Measurements from ENCODE around the gene NCMAP.

Gene NCMAP

DNA sequence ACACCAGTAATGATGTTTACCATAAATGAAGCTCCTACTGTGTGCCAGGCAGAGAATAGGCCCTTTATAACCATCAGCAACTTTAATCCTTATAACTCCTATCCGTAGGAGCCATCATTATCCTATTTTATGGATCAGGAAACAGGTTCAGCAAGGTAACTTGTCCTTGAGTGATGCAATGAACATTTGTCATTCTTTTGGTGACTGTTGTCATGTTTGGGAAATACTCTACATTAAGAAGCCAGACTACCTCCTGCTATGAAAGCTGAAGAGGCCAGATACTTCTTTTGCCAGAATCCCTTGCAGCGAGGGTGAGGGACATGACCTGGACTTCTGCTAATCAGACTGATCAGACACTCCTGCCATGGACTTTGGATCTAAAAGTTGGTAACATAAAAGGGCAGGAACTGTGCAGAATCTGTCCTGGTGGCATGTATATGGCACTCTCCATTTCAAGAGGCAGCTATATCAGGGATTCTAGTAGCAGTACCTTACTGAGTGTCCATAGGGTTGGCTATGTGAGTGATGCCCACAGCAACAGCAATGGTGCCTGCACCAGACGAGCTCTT, 54.1 kb downstream of the NCMAP start:
- no peak for TF ChIP-seq EZH2 (IDR thresholded peaks at IDR 0.05; ENCODE audit: borderline replicate concordance, low read length)
- TF ChIP-seq, protein P1, sequence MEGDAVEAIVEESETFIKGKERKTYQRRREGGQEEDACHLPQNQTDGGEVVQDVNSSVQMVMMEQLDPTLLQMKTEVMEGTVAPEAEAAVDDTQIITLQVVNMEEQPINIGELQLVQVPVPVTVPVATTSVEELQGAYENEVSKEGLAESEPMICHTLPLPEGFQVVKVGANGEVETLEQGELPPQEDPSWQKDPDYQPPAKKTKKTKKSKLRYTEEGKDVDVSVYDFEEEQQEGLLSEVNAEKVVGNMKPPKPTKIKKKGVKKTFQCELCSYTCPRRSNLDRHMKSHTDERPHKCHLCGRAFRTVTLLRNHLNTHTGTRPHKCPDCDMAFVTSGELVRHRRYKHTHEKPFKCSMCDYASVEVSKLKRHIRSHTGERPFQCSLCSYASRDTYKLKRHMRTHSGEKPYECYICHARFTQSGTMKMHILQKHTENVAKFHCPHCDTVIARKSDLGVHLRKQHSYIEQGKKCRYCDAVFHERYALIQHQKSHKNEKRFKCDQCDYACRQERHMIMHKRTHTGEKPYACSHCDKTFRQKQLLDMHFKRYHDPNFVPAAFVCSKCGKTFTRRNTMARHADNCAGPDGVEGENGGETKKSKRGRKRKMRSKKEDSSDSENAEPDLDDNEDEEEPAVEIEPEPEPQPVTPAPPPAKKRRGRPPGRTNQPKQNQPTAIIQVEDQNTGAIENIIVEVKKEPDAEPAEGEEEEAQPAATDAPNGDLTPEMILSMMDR (IDR thresholded peaks at IDR 0.05; ENCODE audit: low read length), result no peak
- Histone ChIP-seq H3K4me3 (ENCODE audit: low read depth, low read length, poor library complexity, severe bottlenecking) (no peak overlapping the region), H3K4me2 (ENCODE audit: low read length) (no peak overlapping the region), H3K27ac (ENCODE audit: low read depth, low read length, poor library complexity, severe bottlenecking) (no peak overlapping the region), H3K79me2 (ENCODE audit: insufficient read depth, low read length) (no peaks in the 10 kb centered on the region), H4K20me1 (ENCODE audit: insufficient read depth, low read length) (no peaks in the 10 kb centered on the region), H3K9ac (ENCODE audit: low read length) (no peak overlapping the region), H3K36me3 (ENCODE audit: insufficient read depth, low read length) (no peaks in the 10 kb centered on the region), H3K9me2 (ENCODE audit: low read depth, low read length) (no peaks in the 10 kb centered on the region), H2AFZ (ENCODE audit: low read length) (no peak overlapping the region), H3F3A (ENCODE audit: insufficient read depth, low read length) (no peaks in the 10 kb centered on the region), H3K9me3 (ENCODE audit: low read length) (no peaks in the 10 kb centered on the region), H3K4me1 (ENCODE audit: insufficient read depth, low read length, severe bottlenecking) (no peaks in the 10 kb centered on the region), H3K27me3 (ENCODE audit: insufficient read depth, low read length) (peaks cover 5% of the 10 kb centered on the region; the same call in 1 of the 2 replicates)

DNA sequence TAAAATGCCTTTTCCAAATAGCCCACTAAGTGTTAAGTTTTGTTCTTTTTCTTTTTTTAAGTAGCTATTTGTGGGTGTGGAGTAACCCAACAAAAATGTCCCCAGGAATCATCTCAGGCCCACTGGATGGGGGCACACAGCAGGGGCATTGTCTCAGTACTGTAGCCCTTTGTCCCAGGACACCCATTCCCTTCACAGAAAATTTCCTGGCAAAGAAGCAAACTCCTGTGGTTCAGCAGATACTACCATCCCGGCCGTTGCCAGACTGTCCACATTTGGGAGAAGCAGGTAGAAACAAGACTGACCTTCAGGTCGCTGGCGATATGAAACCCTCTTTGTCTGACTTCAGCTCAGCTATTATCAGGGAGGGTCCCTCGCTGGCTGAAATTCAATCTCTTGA, 63.5 kb downstream of the NCMAP start:
- Histone ChIP-seq H3K9me3 (ENCODE audit: low read length) (no peaks in the 10 kb centered on the region), H3K9me2 (ENCODE audit: low read depth, low read length) (no peaks in the 10 kb centered on the region), H3K4me1 (ENCODE audit: insufficient read depth, low read length, severe bottlenecking) (no peaks in the 10 kb centered on the region), H3F3A (ENCODE audit: insufficient read depth, low read length) (no peaks in the 10 kb centered on the region), H3K36me3 (ENCODE audit: insufficient read depth, low read length) (no peaks in the 10 kb centered on the region), H3K79me2 (ENCODE audit: insufficient read depth, low read length) (no peaks in the 10 kb centered on the region), H3K27ac (ENCODE audit: low read depth, low read length, poor library complexity, severe bottlenecking) (no peak overlapping the region), H3K27me3 (ENCODE audit: insufficient read depth, low read length) (no peaks in the 10 kb centered on the region), H3K9ac (ENCODE audit: low read length) (no peak overlapping the region), H3K4me3 (ENCODE audit: low read depth, low read length, poor library complexity, severe bottlenecking) (no peak overlapping the region), H2AFZ (ENCODE audit: low read length) (no peak overlapping the region), H3K4me2 (ENCODE audit: low read length) (no peak overlapping the region), H4K20me1 (ENCODE audit: insufficient read depth, low read length) (no peaks in the 10 kb centered on the region)
- TF ChIP-seq EZH2 (IDR thresholded peaks at IDR 0.05; ENCODE audit: borderline replicate concordance, low read length), result no peak

DNA sequence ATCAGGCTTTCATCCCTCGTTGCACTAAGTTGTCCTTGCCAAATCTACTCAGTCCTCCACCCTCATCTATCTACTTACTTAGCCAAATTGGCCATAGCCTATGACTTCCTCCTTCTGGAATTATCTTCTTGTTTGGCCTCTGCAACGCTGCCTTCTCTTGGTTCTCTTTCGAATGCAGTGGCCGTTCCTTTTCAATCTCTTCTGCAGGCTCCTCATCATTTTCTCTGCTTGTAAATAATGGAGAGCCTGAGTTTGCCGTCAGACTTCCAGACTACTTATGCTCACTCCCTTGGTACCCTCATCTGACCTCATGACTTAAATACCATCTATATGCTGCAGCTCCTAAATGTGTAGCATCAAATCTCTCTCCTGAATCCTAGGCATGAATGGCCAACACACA, 64.8 kb downstream of the NCMAP start:
- TF ChIP-seq, protein P1 (IDR thresholded peaks at IDR 0.05; ENCODE audit: low read length), result no peak
- no peak for TF ChIP-seq EZH2 (IDR thresholded peaks at IDR 0.05; ENCODE audit: borderline replicate concordance, low read length)
- Histone ChIP-seq H3K27ac (ENCODE audit: low read depth, low read length, poor library complexity, severe bottlenecking) (no peak overlapping the region), H3K27me3 (ENCODE audit: insufficient read depth, low read length) (no peaks in the 10 kb centered on the region)

DNA sequence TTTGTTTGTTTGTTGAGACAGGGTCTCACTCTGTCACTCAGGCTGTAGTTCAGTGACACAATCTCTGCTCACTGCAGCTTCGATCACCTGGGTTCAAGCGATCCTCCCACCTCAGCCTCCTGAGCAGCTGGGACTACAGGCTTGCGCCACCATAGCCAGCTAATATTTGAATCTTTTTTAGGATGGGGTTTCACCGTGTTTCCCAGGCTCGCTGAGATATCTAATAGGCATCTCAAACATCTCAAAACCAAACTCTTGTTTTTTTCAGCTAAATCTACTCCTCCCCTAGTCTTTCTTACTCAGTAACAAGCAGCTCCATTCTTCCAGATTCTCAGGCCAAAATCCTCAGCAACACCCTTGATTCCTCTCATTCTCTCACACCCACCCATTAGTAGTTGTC, 65.2 kb downstream of the NCMAP start:
- Histone ChIP-seq H3K79me2 (ENCODE audit: insufficient read depth, low read length) (no peaks in the 10 kb centered on the region), H4K20me1 (ENCODE audit: insufficient read depth, low read length) (no peaks in the 10 kb centered on the region), H3K4me3 (ENCODE audit: low read depth, low read length, poor library complexity, severe bottlenecking) (no peak overlapping the region), H2AFZ (ENCODE audit: low read length) (no peak overlapping the region), H3K36me3 (ENCODE audit: insufficient read depth, low read length) (no peaks in the 10 kb centered on the region), H3K4me2 (ENCODE audit: low read length) (no peak overlapping the region), H3F3A (ENCODE audit: insufficient read depth, low read length) (no peaks in the 10 kb centered on the region), H3K9me3 (ENCODE audit: low read length) (no peaks in the 10 kb centered on the region), H3K27me3 (ENCODE audit: insufficient read depth, low read length) (no peaks in the 10 kb centered on the region), H3K27ac (ENCODE audit: low read depth, low read length, poor library complexity, severe bottlenecking) (no peak overlapping the region), H3K9ac (ENCODE audit: low read length) (no peak overlapping the region), H3K4me1 (ENCODE audit: insufficient read depth, low read length, severe bottlenecking) (no peaks in the 10 kb centered on the region), H3K9me2 (ENCODE audit: low read depth, low read length) (no peaks in the 10 kb centered on the region)
- TF ChIP-seq EZH2 (IDR thresholded peaks at IDR 0.05; ENCODE audit: borderline replicate concordance, low read length), result no peak
- TF ChIP-seq, protein P1 (IDR thresholded peaks at IDR 0.05; ENCODE audit: low read length), result no peak

More for the DNA sequence above, 64.8 kb downstream of the NCMAP start:
- Histone ChIP-seq H3K4me1 (ENCODE audit: insufficient read depth, low read length, severe bottlenecking) (no peaks in the 10 kb centered on the region), H4K20me1 (ENCODE audit: insufficient read depth, low read length) (no peaks in the 10 kb centered on the region), H3K9me2 (ENCODE audit: low read depth, low read length) (no peaks in the 10 kb centered on the region), H3K79me2 (ENCODE audit: insufficient read depth, low read length) (no peaks in the 10 kb centered on the region), H3F3A (ENCODE audit: insufficient read depth, low read length) (no peaks in the 10 kb centered on the region), H3K4me2 (ENCODE audit: low read length) (no peak overlapping the region), H3K9ac (ENCODE audit: low read length) (no peak overlapping the region), H3K36me3 (ENCODE audit: insufficient read depth, low read length) (no peaks in the 10 kb centered on the region), H2AFZ (ENCODE audit: low read length) (no peak overlapping the region), H3K4me3 (ENCODE audit: low read depth, low read length, poor library complexity, severe bottlenecking) (no peak overlapping the region), H3K9me3 (ENCODE audit: low read length) (no peaks in the 10 kb centered on the region)
